ACC112 (cell line): ENCODE results near the gene CRY2.
"Not testable (repeated sequence)": the region's sequence is repeated elsewhere in the genome, so short reads cannot be mapped to it uniquely, and the experiment has no call there.

Experiments
- H2AFZ ChIP-seq: fragments of 200-600 bp; sonication (generic); one replicate; pipeline ENCODE4 v1.6.0; 2017; ENCODE audit warnings: antibody characterized with exemption, low read length; ENCODE audit not compliant: unreplicated experiment
- H3K27ac ChIP-seq: fragments of 200-600 bp; sonication (generic); 2 replicates; pipeline ENCODE4 v1.5.1; 2014; ENCODE audit warnings: low read depth, mild to moderate bottlenecking, antibody characterized with exemption, low read length, moderate library complexity
- H3K27me3 ChIP-seq: fragments of 200-600 bp; sonication (generic); 2 replicates; pipeline ENCODE4 v1.6.1; 2014; ENCODE audit warnings: mild to moderate bottlenecking, antibody characterized with exemption, low read length, moderate library complexity, mixed read lengths; ENCODE audit not compliant: insufficient read depth
- H3K36me3 ChIP-seq: fragments of 200-600 bp; sonication (generic); 2 replicates; pipeline ENCODE4 v1.6.1; 2016; ENCODE audit warnings: mild to moderate bottlenecking, antibody characterized with exemption, low read length, moderate library complexity, mixed read lengths; ENCODE audit not compliant: insufficient read depth
- H3K4me1 ChIP-seq: fragments of 200-600 bp; sonication (generic); one replicate; pipeline ENCODE4 v1.6.1; 2016; ENCODE audit warnings: low read length, mixed read lengths; ENCODE audit not compliant: insufficient read depth, unreplicated experiment, control insufficient read depth
- H3K4me3 ChIP-seq: fragments of 200-600 bp; sonication (generic); 2 replicates; pipeline ENCODE4 v1.5.1; 2014; ENCODE audit warnings: mild to moderate bottlenecking, low read depth, low read length
- H3K79me2 ChIP-seq: fragments of 200-600 bp; sonication (generic); one replicate; pipeline ENCODE4 v1.6.0; 2016; ENCODE audit warnings: low read length; ENCODE audit not compliant: control insufficient read depth, unreplicated experiment, insufficient read depth

Gene CRY2

DNA sequence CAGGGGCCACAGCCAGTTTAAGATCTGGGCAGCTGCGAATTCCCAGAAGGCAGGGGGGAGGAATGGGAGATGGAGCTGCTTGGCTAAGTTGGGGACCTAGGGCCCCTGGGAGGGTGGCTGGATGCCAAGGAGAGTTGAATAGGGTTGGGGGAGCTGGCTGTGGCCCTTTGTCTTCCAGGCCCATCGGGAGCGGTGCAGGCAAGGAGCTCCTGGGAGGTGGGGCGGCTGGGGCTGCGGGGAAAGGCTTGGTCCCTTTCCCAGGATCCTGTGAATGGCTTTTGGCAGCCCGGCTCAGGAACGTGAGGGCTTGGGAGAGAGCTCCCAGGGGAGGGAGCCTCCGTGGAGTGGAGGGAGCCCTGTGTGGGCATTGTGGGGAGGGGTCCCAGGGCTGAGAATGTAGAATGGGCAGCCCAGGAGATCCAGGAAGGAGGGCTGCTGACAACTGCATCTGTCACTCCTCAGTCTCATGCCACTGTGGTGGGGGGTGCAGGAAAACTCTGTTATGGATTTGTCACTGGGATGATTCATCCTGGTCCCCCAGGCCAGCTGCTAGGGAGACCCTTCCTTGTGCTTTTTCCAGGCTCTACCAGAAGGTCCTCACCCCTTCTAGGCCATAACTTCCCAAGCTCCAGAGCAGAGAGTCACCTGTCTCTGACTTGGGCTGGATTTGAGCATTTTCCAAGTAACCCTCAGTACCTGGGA lies 53.8 kb downstream of the CRY2 start:
- H3K4me3 ChIP-seq = peak overlapping the region; percentile 77
- peaks cover 8% of the 10 kb centered on the region; the same call in 1 of the 2 replicates for H3K27me3 ChIP-seq

DNA sequence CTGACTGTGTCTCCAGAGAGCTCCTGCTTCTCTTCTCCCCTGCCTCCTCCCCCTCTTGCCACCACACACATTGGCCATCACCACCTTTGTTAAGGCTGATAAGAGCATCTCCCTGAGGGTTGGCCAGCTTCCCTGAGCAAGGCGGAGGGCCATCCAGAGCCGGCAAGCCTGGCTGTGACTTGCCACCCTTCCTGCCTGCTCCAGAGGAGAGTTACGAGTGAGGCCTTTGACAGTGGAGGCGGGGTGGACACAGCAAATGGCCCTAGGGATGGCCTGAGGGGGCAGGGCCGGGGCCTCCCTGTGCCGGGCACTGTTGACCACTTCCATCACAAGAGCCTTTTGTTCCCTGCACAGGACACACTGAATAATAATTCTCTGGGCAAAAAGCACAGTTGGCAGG lies 54.4 kb downstream of the CRY2 start:
- H3K4me3 ChIP-seq = no peak overlapping the region
- no peak overlapping the region for H3K27ac ChIP-seq
- no peaks in the 10 kb centered on the region for H3K36me3 ChIP-seq
- H3K4me1 ChIP-seq = peaks cover 11% of the 10 kb centered on the region
- H3K79me2 ChIP-seq = no peaks in the 10 kb centered on the region
- no peak overlapping the region for H2AFZ ChIP-seq
- H3K27me3 ChIP-seq = peaks cover 8% of the 10 kb centered on the region; the same call in 1 of the 2 replicates

More for the DNA sequence above, 53.8 kb downstream of the CRY2 start:
- H3K4me1 ChIP-seq = peaks cover 11% of the 10 kb centered on the region
- H3K79me2 ChIP-seq = no peaks in the 10 kb centered on the region
- H3K36me3 ChIP-seq = no peaks in the 10 kb centered on the region
- H2AFZ ChIP-seq = no peak overlapping the region
- no peak overlapping the region for H3K27ac ChIP-seq

DNA sequence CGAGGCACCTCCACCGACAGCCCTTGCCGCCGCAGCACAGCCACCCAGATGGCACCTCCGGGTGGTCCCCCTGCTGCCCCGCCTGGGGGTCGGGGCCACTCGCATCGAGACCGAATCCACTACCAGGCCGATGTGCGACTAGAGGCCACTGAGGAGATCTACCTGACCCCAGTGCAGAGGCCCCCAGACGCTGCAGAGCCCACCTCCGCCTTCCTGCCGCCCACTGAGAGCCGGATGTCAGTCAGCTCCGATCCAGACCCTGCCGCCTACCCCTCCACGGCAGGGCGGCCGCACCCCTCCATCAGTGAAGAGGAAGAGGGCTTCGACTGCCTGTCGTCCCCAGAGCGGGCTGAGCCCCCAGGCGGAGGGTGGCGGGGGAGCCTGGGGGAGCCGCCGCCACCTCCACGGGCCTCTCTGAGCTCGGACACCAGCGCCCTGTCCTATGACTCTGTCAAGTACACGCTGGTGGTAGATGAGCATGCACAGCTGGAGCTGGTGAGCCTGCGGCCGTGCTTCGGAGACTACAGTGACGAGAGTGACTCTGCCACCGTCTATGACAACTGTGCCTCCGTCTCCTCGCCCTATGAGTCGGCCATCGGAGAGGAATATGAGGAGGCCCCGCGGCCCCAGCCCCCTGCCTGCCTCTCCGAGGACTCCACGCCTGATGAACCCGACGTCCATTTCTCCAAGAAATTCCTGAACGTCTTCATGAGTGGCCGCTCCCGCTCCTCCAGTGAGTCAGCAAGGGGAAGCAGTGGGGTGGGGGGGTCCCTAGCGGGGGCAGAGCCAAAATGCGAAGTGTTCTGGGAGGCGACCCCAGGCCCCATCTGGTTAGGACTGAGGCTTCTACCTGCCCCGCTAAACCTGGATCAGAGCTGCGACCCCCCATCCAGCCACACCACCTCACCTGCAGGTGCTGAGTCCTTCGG lies 55.4 kb downstream of the CRY2 start:
- H3K27ac ChIP-seq = no peak overlapping the region

DNA sequence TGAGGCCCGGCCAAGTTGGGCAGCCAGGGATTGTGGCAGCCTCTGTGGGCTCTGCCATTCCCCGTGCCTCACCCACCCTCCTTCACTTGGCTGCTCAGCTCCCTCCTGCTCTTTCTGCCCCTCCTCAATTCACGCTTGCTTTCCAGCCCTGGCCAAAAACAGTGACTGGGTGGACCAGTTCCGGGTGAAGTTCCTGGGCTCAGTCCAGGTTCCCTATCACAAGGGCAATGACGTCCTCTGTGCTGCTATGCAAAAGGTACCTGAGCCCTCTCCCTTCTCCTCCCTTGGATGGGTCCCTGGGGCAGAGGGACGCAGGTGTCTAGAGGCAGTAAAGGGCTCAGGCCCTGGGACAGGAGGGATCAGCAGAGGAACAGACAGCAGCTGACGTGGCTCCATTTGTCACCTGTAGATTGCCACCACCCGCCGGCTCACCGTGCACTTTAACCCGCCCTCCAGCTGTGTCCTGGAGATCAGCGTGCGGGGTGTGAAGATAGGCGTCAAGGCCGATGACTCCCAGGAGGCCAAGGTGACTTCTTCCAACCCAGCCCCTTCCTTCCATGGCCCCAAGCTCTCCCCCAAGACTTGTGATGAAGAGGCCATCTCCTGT lies 57.1 kb downstream of the CRY2 start:
- Histone ChIP-seq H3K36me3 (no peaks in the 10 kb centered on the region), H3K27me3 (peaks cover 8% of the 10 kb centered on the region; the same call in 1 of the 2 replicates), H3K27ac (no peak overlapping the region), H3K79me2 (no peaks in the 10 kb centered on the region), H3K4me1 (peaks cover 7% of the 10 kb centered on the region), H2AFZ (no peak overlapping the region), H3K4me3 (no peak overlapping the region)

More for the DNA sequence above, 55.4 kb downstream of the CRY2 start:
- peaks cover 11% of the 10 kb centered on the region for H3K4me1 ChIP-seq
- no peaks in the 10 kb centered on the region for H3K79me2 ChIP-seq
- no peak overlapping the region for H2AFZ ChIP-seq
- H3K36me3 ChIP-seq = no peaks in the 10 kb centered on the region
- peaks cover 8% of the 10 kb centered on the region; the same call in 1 of the 2 replicates for H3K27me3 ChIP-seq
- no peak overlapping the region for H3K4me3 ChIP-seq

DNA sequence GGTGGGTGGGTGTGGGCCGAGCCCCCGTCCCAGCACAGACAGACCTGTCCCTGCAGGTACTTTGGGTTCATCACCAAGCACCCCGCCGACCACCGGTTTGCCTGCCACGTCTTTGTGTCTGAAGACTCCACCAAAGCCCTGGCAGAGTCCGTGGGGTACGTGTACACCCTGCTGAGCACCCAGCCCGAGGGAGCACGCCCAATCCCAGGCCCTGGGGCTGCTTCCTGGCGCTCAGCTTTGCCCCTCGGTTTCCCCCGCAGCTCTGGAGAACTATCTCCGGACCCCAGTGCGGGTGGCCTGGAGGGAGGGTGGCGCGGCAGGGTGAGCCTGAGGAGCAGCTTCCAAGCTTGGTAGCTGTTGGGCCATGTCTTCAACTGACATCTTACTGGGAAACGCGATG lies 57.8 kb downstream of the CRY2 start:
- Histone ChIP-seq H3K4me1 (peaks cover 5% of the 10 kb centered on the region), H3K27me3 (peaks cover 8% of the 10 kb centered on the region; the same call in 1 of the 2 replicates), H3K79me2 (no peaks in the 10 kb centered on the region), H3K4me3 (no peak overlapping the region), H3K36me3 (no peaks in the 10 kb centered on the region), H2AFZ (no peak overlapping the region), H3K27ac (no peak overlapping the region)

DNA sequence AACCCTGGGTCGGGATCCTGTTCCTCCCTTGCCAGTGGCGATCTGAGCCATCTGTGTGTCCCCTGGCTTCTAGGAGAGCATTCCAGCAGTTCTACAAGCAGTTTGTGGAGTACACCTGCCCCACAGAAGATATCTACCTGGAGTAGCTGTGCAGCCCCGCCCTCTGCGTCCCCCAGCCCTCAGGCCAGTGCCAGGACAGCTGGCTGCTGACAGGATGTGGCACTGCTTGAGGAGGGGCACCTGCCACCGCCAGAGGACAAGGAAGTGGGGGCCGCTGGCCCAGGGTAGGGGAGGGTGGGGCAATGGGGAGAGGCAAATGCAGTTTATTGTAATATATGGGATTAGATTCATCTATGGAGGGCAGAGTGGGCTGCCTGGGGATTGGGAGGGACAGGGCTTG lies 58.3 kb downstream of the CRY2 start:
- not testable (repeated sequence) for H2AFZ ChIP-seq, H3K4me3 ChIP-seq, H3K36me3 ChIP-seq, H3K4me1 ChIP-seq, H3K27ac ChIP-seq, H3K27me3 ChIP-seq, H3K79me2 ChIP-seq

DNA sequence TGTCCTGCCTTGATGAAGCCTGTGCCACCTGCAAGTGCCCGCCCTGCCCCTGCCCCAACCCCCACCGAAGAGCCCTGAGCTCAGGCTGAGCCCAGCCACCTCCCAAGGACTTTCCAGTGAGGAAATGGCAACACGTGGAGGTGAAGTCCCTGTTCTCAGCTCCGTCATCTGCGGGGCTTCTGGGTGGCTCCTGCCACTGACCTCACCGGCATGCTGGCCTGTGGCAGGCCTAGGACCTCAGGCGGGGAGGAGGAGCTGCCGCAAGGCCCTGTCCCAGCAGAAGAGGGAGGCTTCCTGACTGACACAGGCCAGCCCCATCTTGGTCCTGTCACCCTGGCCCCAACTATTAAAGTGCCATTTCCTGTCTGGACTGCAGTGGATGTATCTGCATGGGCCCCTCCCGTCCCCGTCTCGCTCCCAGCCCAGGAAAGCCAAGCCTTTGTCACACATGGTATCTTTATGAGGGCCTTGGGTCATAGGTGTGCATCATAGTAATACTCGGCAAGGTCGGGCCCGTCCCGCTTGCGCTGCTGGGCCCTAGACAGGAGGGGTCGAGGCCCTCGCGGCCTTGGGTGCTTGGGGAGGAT lies 58.9 kb downstream of the CRY2 start:
- H3K36me3 ChIP-seq = no peaks in the 10 kb centered on the region
- H3K4me3 ChIP-seq = no peak overlapping the region
- H3K79me2 ChIP-seq = no peaks in the 10 kb centered on the region
- H3K27me3 ChIP-seq = no peaks in the 10 kb centered on the region
- no peak overlapping the region for H2AFZ ChIP-seq
- H3K27ac ChIP-seq = no peak overlapping the region
- no peaks in the 10 kb centered on the region for H3K4me1 ChIP-seq

DNA sequence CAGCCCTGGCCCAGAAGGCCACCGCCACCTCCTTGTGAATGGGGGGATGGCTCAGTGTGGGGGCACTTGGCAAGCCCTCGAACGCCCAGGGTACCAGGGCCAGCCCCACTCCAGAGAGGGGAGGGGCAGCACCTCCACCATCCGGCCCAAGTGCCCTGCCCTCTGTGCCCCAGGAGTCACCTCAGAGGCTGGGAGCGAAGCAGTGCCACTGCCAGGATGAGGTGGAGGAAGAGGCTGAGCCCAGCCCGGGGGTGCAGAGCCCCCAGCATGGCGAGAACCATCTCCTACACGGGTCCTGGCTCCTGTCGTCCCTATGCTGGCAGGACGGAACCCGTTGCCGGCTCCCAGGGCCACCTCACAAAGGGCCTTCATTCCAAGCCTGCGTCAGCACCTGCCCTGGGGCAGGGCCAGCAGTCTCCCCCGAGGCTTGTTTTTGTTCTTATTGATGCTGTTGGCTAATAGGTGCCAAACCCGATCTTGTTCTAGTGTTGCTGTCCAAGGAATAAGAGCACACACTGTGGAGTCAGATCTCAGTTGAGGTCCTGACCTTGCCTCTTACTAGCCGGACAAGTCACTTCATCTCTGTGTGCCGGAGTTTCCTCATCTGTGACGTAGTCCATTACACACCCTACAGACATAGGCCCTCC lies 59.8 kb downstream of the CRY2 start, which contains the start of gene FREY1:
Gene FREY1 (minus strand): TSS at position 307 of the 647 bp plus-strand sequence. CDS start 26 bp downstream, at position 281.
- H3K27ac ChIP-seq = no peak within 1 kb of the TSS
- no peak within 1 kb of the TSS for H2AFZ ChIP-seq
- H3K79me2 ChIP-seq = no peaks in the 10 kb centered on the region
- H3K27me3 ChIP-seq = no peaks in the 10 kb centered on the region
- no peaks in the 10 kb centered on the region for H3K4me1 ChIP-seq
- no peak within 1 kb of the TSS for H3K4me3 ChIP-seq
- H3K36me3 ChIP-seq = no peaks in the 10 kb centered on the region

DNA sequence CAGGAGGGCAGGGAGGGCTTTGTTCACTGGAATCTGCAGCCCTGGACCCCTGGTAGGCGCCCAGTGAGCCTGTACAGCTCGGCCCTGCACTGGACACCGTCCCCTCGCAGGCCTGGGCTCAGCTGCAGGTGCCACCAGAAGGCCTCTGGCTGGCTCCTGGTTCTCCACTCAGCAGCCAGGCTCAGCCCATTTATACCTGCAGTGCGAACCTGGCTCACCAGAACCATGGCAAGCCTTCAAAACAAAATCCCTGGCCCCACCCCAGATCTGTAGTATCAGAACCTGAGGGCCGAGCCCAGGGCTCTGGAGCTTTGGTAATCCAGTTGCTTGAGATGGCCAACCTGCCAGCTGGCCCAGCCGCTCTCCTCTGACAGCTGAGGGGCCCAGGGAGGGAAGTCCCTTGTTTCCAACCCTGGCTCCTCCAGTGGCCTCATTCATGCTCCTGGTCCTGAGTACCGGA lies 60.7 kb downstream of the CRY2 start:
- Histone ChIP-seq H3K79me2 (no peaks in the 10 kb centered on the region), H3K36me3 (no peaks in the 10 kb centered on the region), H3K4me3 (no peak overlapping the region), H3K27me3 (no peaks in the 10 kb centered on the region), H3K27ac (no peak overlapping the region), H2AFZ (no peak overlapping the region), H3K4me1 (no peaks in the 10 kb centered on the region)
